H9 (cell line): ENCODE data around the gene TBC1D1. TPM values are rescaled to one million over a fixed set of nuclear protein-coding genes. Genes with fewer than 3 reads are reported as not detected.

ENCODE experiments used
- DNase-seq: peaks from one replicate; pipeline ENCODE4 v3.0.0-alpha.2; 2017
- H2AFZ ChIP-seq: one replicate; pipeline ENCODE4 v1.6.1; 2013; ENCODE audit warnings: mild to moderate bottlenecking, low read length, control low read depth, moderate library complexity
- H2AK5ac ChIP-seq: 2 replicates; pipeline ENCODE4 v1.6.1; 2013; ENCODE audit warnings: low read length, control low read depth, mixed read lengths; ENCODE audit not compliant: insufficient read length
- H2BK120ac ChIP-seq: one replicate; pipeline ENCODE4 v1.6.1; 2013; ENCODE audit warnings: low read depth, mild to moderate bottlenecking, low read length, control low read depth, inconsistent platforms; ENCODE audit not compliant: poor library complexity, severe bottlenecking
- H2BK12ac ChIP-seq: 2 replicates; pipeline ENCODE4 v1.6.1; 2013; ENCODE audit warnings: low read length, control low read depth, mixed read lengths, low read depth; ENCODE audit not compliant: insufficient read length
- H2BK15ac ChIP-seq: 2 replicates; pipeline ENCODE4 v1.6.1; 2013; ENCODE audit warnings: low read depth, low read length, control low read depth
- H2BK20ac ChIP-seq: one replicate; pipeline ENCODE4 v1.6.1; 2013; ENCODE audit warnings: low read depth, mild to moderate bottlenecking, low read length, control low read depth, inconsistent platforms; ENCODE audit not compliant: poor library complexity, severe bottlenecking
- H2BK5ac ChIP-seq: 2 replicates; pipeline ENCODE4 v1.6.1; 2013; ENCODE audit warnings: low read length, control low read depth, mixed read lengths; ENCODE audit not compliant: insufficient read length
- H3K14ac ChIP-seq: 2 replicates; pipeline ENCODE4 v1.6.1; 2013; ENCODE audit warnings: low read length, control low read depth; ENCODE audit not compliant: insufficient read depth
- H3K18ac ChIP-seq: 2 replicates; pipeline ENCODE4 v1.6.1; 2013; ENCODE audit warnings: low read depth, mild to moderate bottlenecking, mixed read lengths, low read length, control low read depth; ENCODE audit not compliant: insufficient read length
- H3K23ac ChIP-seq: 2 replicates; pipeline ENCODE4 v1.6.1; 2013; ENCODE audit warnings: low read length, control low read depth, mixed read lengths, low read depth; ENCODE audit not compliant: insufficient read length
- H3K23me2 ChIP-seq: 2 replicates; pipeline ENCODE4 v1.6.1; 2013; ENCODE audit warnings: low read depth, mild to moderate bottlenecking, mixed read lengths, low read length, control low read depth; ENCODE audit not compliant: insufficient read length, poor library complexity, severe bottlenecking
- H3K27ac ChIP-seq: 2 replicates; pipeline ENCODE4 v1.5.1; 2013; ENCODE audit warnings: low read length, control low read depth, mixed read lengths, low read depth; ENCODE audit not compliant: insufficient read length
- H3K27me3 ChIP-seq: 2 replicates; pipeline ENCODE4 v1.6.1; 2013; ENCODE audit warnings: low read length, control low read depth, inconsistent platforms; ENCODE audit not compliant: insufficient read depth
- H3K4ac ChIP-seq: 2 replicates; pipeline ENCODE4 v1.6.1; 2013; ENCODE audit warnings: low read depth, mild to moderate bottlenecking, control low read depth, inconsistent platforms, low read length, moderate library complexity
- H3K4me1 ChIP-seq: 2 replicates; pipeline ENCODE4 v1.6.1; 2013; ENCODE audit warnings: low read length, control low read depth, inconsistent platforms; ENCODE audit not compliant: insufficient read depth
- H3K4me2 ChIP-seq: 2 replicates; pipeline ENCODE4 v1.6.1; 2013; ENCODE audit warnings: low read length, control low read depth, mixed read lengths; ENCODE audit not compliant: insufficient read length, insufficient read depth
- H3K56ac ChIP-seq: 2 replicates; pipeline ENCODE4 v1.6.1; 2013; ENCODE audit warnings: low read depth, mild to moderate bottlenecking, mixed read lengths, low read length, control low read depth; ENCODE audit not compliant: insufficient read length
- H3K79me1 ChIP-seq: 2 replicates; pipeline ENCODE4 v1.6.1; 2013; ENCODE audit warnings: low read depth, mild to moderate bottlenecking, moderate library complexity, low read length, control low read depth, inconsistent platforms; ENCODE audit not compliant: insufficient read depth, poor library complexity, severe bottlenecking
- H3K79me2 ChIP-seq: 2 replicates; pipeline ENCODE4 v1.6.1; 2013; ENCODE audit warnings: low read length, control low read depth, inconsistent platforms; ENCODE audit not compliant: insufficient read depth
- H3K9ac ChIP-seq: 2 replicates; pipeline ENCODE4 v1.6.1; 2013; ENCODE audit warnings: low read length, control low read depth, mixed read lengths; ENCODE audit not compliant: insufficient read length; ENCODE audit errors: extremely low read depth
- H3K9me3 ChIP-seq: one replicate; pipeline ENCODE4 v1.6.1; 2013; ENCODE audit warnings: low read depth, low read length, inconsistent platforms; ENCODE audit not compliant: control insufficient read depth
- H3T11ph ChIP-seq: one replicate; pipeline ENCODE4 v1.6.1; 2013; ENCODE audit warnings: mild to moderate bottlenecking, low read length, control low read depth, inconsistent platforms
- H4K20me1 ChIP-seq: one replicate; pipeline ENCODE4 v1.6.1; 2013; ENCODE audit not compliant: control insufficient read depth, insufficient read length, insufficient read depth
- H4K5ac ChIP-seq: 2 replicates; pipeline ENCODE4 v1.6.1; 2013; ENCODE audit warnings: low read depth, mild to moderate bottlenecking, mixed read lengths, low read length, control low read depth; ENCODE audit not compliant: insufficient read length
- H4K8ac ChIP-seq: replicated peaks from 2 replicates; pipeline ENCODE4 v1.6.1; 2013; ENCODE audit warnings: low read length, control low read depth, mixed read lengths, low read depth; ENCODE audit not compliant: insufficient read length
- H4K91ac ChIP-seq: 2 replicates; pipeline ENCODE4 v1.6.1; 2013; ENCODE audit warnings: low read depth, mild to moderate bottlenecking, moderate library complexity, mixed read lengths, low read length, control low read depth; ENCODE audit not compliant: insufficient read length
- H3K27ac Mint-ChIP-seq, 3 experiments: 2 replicates in 2 of 3; 3 replicates in 1 of 3; pipeline ENCODE4 v1.8.0; 2020 to 2021; ENCODE audit warnings: mixed read lengths in 3 of 3, mild to moderate bottlenecking in 1 of 3, moderate library complexity in 1 of 3
- H3K27me3 Mint-ChIP-seq: 2 replicates; pipeline ENCODE4 v1.8.0; 2021; ENCODE audit warnings: low read depth, mild to moderate bottlenecking, moderate library complexity, mixed read lengths
- H3K36me3 Mint-ChIP-seq, 3 experiments: 2 replicates in 2 of 3; 3 replicates in 1 of 3; pipeline ENCODE4 v1.8.0; 2020 to 2021; ENCODE audit warnings: low read depth in 3 of 3, mixed read lengths in 3 of 3; ENCODE audit not compliant: insufficient read depth in 1 of 3
- H3K4me1 Mint-ChIP-seq, 2 experiments: 2 replicates each; pipeline ENCODE4 v1.8.0; 2020; ENCODE audit warnings: mixed read lengths in 2 of 2
- H3K4me3 Mint-ChIP-seq, 2 experiments: 2 replicates in 1 of 2; 3 replicates in 1 of 2; pipeline ENCODE4 v1.8.0; 2020 to 2021; ENCODE audit warnings: mild to moderate bottlenecking in 2 of 2, mixed read lengths in 2 of 2, moderate library complexity in 1 of 2
- H3K9me3 Mint-ChIP-seq, 2 experiments: 2 replicates in 1 of 2; 3 replicates in 1 of 2; pipeline ENCODE4 v1.8.0; 2020; ENCODE audit warnings: mild to moderate bottlenecking in 2 of 2, mixed read lengths in 2 of 2, moderate library complexity in 1 of 2
- CTCF ChIP-seq: fragments of 200-600 bp; sonication (generic); conservative IDR thresholded peaks from 3 replicates; pipeline ENCODE4 v1.8.0; 2021; ENCODE audit warnings: antibody characterized with exemption, mild to moderate bottlenecking
- WGBS: extraction: QIAGEN DNeasy Blood & Tissue Kit; methylation state at CpG from one replicate; pipeline ENCODE4 v1.1.7; 2013; ENCODE audit warnings: missing lambda C conversion rate, low lambda C conversion rate, mixed read lengths; ENCODE audit not compliant: insufficient read length; ENCODE audit errors: extremely low coverage; 5-methylcytosine and 5-hydroxymethylcytosine counted together
- total RNA-seq: library from RNA; stranded (reverse); gene quantifications from 2 replicates; pipeline ENCODE4 v1.2.1, GENCODE V29; 2021

The TBC1D1 gene
- total RNA-seq, 1 experiment from 2014 or later, result 109 TPM

- Histone ChIP-seq H2BK20ac (no peak overlapping the region), H4K91ac (no peak overlapping the region), H2BK5ac (no peak overlapping the region), H3K27ac (no peak overlapping the region), H3K27me3 (no peaks in the 10 kb centered on the region), H3K18ac (no peak overlapping the region), H3K56ac (no peak overlapping the region), H3K23ac (no peak overlapping the region), H2AK5ac (no peak overlapping the region), H2BK12ac (peak overlapping the region; percentile 83), H3T11ph (no peak overlapping the region), H3K4me1 (peaks cover 10% of the 10 kb centered on the region; the same call in 1 of the 2 replicates), H4K20me1 (no peaks in the 10 kb centered on the region), H3K9me3 (no peaks in the 10 kb centered on the region), H3K4ac (no peak overlapping the region), H3K79me2 (no peaks in the 10 kb centered on the region), H3K4me2 (no peak overlapping the region), H4K8ac (no peak overlapping the region), H3K79me1 (no peaks in the 10 kb centered on the region), H4K5ac (no peak overlapping the region), H2BK15ac (no peak overlapping the region), H3K14ac (no peak overlapping the region), H2AFZ (no peak overlapping the region), H2BK120ac (no peak overlapping the region), H3K23me2 (no peaks in the 10 kb centered on the region), H3K9ac (no peak overlapping the region)
- Mint-ChIP-seq H3K4me1 (peaks cover 31 to 34% of the 10 kb centered on the region in 2 experiments), H3K9me3 (0 out of 5 replicates have a peak, but pooled peaks cover 0 to 2% of the 10 kb centered on the region in 2 experiments), H3K27me3 (no peaks in the 10 kb centered on the region), H3K4me3 (no peak overlapping the region), H3K27ac (peak overlapping the region in 1 of 3 experiments; percentile 99; a peak in 4 of 7 replicates), H3K36me3 (peaks cover 11 to 15% (median 13%) of the 10 kb centered on the region in 3 experiments)
- TF ChIP-seq CTCF, result no peak
- no CpG with 5 or more reads among the region's 4 CpGs for WGBS
- no peak for DNase-seq
These were observed 194.9 kb downstream of the TBC1D1 start for GRCh38 chr4:38085751-38086150.
